Endometrial microvascular endothelial cells (primary cell): ENCODE measurements around the gene H3-3A. TPM values are rescaled to one million over a fixed set of nuclear protein-coding genes. Genes with fewer than 3 reads are reported as not detected.

Experiments
- in situ Hi-C: cut with HindIII; loops from 2 replicates; pipeline ENCODE4 v1.10.0; 2017; ENCODE audit warnings: low sequenced_read_pairs, low pct_unique_long_range_greater_than_20kb; ENCODE audit errors: inconsistent ontology term
- total RNA-seq: library from RNA; depleted of rRNA; stranded (reverse); fragments of >200 nt; gene quantifications from one replicate; pipeline ENCODE4 v1.2.3, GENCODE V29; 2015; ENCODE audit errors: inconsistent ontology term

The H3-3A gene
- total RNA-seq, 1 donor from 2014 or later = 281 TPM

- in situ Hi-C loops = loop anchor here (25.0 kb wide), 1 partner anchor 89 kb away; the partner anchor contains the start of gene SDE2
Measured at GRCh38 chr1:226076378-226076777, 13.9 kb downstream of the H3-3A start.

DNA sequence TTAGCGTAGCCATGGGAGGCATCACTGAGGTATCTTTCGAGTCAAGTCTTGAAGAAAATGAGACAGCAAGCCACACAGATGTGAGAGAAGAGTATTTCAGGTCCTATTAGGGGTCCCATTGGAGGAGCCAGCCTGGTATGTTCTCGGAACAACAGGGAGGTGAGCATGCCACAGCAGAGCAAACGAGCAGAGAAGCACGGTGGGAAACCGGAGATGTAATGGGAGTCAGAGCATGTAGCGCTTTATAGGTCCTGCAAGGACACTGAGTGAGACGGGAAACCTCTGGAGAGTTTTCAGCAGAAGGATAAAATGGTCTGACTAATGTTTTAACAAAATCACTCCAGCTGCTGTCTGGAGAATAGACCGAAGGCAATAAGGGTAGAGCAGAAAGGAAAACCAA lies 15.9 kb downstream of the H3-3A start:
- in situ Hi-C loops = loop anchor here (25.0 kb wide), 1 partner anchor 91 kb away; the partner anchor contains the start of gene SDE2

DNA sequence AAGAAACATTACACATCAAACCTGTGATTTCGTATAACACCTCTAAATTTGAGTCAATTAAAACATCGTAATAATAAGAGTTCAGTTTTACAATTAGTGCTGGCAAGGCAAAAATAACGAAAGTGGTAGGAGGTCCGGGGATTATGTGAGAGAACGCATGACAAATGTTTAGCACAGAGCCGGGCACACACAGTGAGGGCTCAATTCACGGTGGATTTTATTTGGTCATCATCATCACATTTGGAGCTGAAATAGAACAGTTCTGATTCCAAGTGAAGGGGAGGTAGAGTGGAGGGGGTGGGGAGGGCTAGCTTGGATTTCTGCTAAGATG lies 20.0 kb downstream of the H3-3A start:
- in situ Hi-C loops = loop anchor here (25.0 kb wide), 1 partner anchor 95 kb away; the partner anchor contains the start of gene SDE2

DNA sequence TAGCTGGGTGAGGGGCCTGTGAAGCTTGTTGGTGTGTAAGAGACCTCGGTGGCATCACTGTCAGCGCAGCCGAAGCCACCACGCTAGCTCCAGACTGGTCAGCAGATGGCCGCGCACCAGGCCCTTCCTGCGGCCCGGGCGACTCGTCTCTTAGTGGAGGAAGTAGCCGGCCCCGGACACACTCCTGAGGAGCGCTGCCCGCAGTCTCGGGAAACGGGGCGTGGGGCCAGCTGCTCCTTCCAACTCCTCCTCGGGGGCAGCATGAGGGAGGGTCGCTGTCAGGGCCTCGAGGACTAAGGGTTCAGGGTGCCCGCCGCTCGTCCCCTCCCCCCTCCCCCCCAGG lies 20.4 kb downstream of the H3-3A start:
- in situ Hi-C loops = loop anchor here (25.0 kb wide), 1 partner anchor 96 kb away; the partner anchor contains the start of gene SDE2

DNA sequence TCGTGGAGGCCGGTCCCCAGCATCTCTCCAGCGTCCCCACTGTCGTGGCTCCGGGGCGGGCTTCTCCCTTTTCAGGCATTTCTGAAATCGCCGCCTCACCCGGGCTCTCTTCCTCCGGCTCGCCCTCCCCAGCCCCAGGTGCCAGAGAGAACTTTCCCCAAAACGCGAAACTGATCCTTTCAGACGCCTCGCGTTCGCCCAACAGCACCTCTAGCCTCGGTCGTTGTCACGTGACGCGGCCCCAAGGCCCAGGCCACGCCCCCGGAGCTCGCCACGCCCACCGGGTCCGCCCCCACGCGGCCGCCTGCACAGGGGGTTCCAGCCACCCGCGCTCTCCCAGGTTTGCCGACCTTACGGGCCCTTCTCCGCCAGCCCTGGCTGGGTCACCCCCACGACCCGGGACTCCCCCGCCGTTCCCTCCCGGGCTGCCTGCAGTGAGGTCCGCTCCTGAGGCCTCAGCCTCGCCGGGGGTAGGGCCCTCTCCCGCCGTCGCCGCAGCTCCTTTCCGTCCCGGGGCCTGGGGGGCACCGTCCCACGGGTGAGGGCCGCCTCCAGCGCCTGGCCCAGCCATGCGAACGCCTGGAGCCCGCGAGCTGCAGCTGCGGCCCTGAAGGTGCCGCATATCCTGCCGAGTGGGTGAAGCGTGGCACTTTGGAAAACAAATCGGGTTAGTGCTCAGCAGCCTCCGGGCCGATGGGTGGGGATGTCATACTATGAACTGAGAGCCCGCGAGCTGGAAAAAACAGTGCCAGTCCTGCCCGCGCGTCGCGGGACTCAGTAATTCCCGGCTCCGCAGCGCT lies 21.0 kb downstream of the H3-3A start:
- in situ Hi-C loops = loop anchor here (25.0 kb wide), 1 partner anchor 96 kb away; the partner anchor contains the start of gene SDE2

DNA sequence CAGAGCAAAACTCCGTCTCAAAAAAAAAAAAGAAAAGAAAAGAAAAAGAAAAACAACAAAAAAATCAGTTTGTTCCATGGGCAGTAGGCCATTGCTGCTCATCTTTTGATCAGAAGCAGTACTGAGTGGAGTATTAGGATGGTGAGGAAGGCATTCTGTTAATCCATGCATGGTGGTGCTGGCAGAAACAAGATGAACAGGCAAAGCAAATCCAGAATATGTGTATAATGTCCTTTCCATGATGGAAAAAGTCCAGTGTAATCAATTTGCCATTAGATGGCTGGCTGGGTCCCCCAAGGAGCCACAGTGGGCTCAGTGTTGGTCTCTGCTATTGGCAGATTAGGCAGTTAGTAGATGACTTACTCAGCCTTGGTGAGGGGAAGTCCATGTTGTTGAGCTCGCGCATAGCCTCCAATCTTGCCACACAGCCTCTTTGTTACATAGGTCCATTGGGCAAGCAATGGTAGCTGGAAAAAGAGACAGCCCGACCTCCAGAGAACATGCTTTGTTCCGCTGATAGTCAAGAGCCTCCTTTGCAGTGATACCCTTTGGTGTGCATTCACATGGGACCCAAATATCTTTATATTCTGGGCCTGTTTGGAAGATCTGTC lies 23.3 kb downstream of the H3-3A start:
- in situ Hi-C loops = loop anchor here (25.0 kb wide), 1 partner anchor 98 kb away; the partner anchor contains the start of gene SDE2

DNA sequence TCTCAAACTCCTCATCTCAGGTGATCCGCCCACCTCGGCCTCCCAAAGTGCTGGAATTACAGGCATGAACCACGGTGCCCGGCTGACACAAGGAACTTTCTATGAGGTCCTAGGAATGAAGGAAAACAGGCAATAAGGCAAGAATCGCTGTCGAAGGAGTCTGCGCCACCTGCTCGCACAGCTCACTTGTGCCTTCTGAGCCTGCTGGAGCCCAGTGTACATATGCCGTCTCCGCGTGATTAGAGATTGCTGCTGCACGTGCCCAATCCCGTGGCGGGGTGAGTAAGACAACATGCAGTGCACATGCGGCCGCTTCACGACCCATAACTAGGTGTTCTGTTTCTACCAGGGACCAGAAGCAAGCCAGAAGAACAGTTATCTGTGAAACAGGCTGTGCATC lies 24.3 kb downstream of the H3-3A start:
- in situ Hi-C loops = loop anchor here (25.0 kb wide), 1 partner anchor 99 kb away; the partner anchor contains the start of gene SDE2

DNA sequence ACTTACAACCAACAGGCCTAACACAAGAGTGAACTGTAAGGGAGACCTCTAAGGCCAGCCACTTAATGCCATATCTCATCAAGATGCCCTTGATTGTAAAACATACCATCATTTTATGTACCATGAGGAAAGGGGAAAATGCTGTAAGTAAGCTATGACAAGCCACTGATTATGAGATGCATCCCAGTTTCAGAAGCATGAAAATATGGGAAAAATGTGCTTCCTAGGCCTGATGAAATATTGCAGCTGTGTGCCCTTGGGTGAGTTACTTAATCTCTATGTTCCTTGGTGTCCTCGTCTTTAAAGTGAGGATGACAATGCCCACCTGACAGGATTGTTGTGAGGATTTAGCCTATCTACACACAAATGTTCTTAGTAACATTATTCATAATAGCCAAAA lies 28.9 kb downstream of the H3-3A start:
- in situ Hi-C loops = loop anchor here (25.0 kb wide), 1 partner anchor 104 kb away; the partner anchor contains the start of gene SDE2

DNA sequence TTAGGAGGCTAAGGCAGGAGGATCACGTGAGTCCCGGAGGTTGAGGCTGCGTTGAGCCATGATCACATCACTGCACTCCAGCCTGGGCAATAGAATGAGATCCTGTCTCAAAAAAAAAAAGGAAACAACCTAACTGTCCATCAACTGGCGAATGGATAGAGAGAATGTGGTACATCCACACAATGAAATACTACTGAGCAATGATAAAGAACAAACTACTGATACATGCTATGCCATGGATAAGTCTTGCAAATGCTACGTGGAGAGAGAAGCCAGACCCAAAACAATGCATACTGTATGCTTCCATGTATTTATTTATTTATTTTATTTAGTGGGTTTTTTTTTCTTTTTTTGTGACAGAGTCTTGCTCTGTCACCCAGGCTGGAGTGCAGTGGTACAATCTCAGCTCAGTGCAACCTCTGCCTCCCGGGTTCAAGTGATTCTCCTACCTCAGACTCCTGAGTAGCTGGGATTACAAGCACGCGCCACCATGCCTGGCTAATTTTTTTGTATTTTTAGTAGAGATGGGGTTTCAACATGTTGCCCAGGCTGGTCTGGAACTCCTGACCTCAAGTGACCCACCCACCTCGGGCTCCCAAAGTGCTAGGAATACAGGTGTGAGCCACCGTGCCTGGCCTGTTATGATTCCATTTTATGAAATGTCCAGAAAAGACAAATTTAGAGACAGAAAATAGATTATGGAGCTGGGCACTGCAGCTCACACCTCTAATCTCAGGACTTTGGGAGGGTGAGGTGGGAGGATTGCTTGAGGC lies 29.7 kb downstream of the H3-3A start:
- in situ Hi-C loops = loop anchor here (25.0 kb wide), 1 partner anchor 105 kb away; the partner anchor contains the start of gene SDE2

DNA sequence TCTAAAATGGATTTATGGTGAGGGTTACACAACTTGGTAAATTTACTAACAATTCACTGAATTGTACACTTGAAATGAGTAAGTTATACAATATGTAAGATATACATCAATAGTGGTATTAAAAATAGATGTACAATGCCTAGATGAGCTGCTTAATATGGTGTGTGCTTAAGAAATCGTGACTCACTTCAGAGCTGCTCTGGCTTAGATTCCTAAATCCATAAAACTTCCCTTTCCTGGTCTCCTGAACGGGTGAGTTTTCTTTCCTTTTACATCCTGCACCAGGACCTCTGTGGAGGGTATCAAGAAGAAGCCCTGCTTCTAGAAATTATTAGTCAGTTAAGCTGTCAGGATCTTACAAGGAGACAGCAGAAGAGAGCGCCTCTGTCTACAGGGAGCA lies 30.4 kb downstream of the H3-3A start:
- in situ Hi-C loops = loop anchor here (25.0 kb wide), 1 partner anchor 106 kb away; the partner anchor contains the start of gene SDE2

- in situ Hi-C loops = loop anchor here (25.0 kb wide), 1 partner anchor 106 kb away; the partner anchor contains the start of gene SDE2
Measured at GRCh38 chr1:226093621-226094020, 31.1 kb downstream of the H3-3A start.

DNA sequence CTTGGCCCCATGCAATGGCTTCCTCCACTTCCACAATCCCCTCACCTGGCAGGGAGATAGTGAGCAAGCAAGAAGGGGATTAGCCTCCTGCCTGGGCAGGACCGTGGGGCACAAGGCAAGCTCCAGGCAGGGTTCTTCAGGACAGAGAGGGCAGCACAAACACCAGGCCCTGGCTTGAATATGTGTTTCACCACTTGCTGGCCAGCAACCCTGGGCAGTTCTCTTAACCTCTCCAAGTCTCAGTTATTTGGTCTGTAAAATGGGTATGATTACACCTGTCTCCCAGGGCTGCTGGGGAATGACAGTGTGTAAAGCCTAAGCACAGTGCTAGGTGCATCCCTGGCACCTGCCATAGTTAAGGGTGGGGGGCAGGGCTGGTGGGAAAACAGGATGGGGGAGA lies 31.9 kb downstream of the H3-3A start:
- in situ Hi-C loops = loop anchor here (25.0 kb wide), 1 partner anchor 107 kb away; the partner anchor contains the start of gene SDE2

- in situ Hi-C loops = loop anchor here (25.0 kb wide), 1 partner anchor 108 kb away; the partner anchor contains the start of gene SDE2
Measured at GRCh38 chr1:226095286-226095685, 32.8 kb downstream of the H3-3A start.

- in situ Hi-C loops = loop anchor here (25.0 kb wide), 1 partner anchor 111 kb away; the partner anchor contains the start of gene SDE2
Measured at GRCh38 chr1:226097866-226098625, 35.5 kb downstream of the H3-3A start.

DNA sequence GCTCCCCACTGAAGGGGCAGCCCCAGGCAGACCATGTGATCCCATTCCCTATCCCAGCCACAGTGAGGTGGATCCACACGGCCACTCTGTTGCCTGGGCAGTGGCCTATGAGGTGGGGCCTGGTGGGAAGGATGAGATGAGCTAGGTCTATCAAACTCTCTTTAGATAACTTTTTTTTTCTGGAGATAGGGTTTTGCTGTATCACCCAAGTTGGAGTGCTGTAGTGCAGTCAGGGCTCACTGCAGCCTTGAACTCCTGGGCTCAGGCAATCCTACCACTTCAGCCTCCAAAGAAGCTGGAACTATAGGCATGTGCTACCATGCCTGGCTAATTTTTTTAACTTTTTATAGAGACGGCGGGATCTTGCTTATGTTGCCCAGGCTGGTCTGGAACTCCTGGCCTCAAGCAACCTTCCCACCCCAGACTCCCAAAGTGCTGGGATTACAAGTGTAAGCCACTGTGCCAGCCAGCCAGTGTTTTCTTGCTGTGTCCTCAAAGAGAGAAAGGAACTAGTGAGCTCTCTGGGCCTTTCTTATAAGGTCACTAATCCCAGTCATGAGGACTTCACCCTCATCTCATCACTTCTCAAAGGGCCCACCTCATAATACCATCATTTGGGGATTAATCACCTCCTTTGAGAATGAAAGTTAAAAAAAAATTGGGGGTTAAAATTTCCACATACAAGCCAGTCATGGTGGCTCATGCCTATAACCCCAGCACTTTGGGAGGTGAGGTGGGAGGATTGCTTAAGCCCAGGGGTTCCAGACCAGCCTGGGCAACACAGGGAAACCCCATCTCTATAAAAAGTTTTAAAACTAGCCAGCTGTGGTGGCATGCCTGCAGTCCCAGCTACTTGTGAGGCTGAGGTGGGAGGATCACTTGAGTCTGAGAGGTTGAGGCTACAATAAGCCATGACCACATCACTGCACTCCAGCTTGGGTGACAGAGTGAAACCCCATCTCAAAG lies 36.6 kb downstream of the H3-3A start:
- in situ Hi-C loops = loop anchor here (25.0 kb wide), 1 partner anchor 112 kb away; the partner anchor contains the start of gene SDE2

DNA sequence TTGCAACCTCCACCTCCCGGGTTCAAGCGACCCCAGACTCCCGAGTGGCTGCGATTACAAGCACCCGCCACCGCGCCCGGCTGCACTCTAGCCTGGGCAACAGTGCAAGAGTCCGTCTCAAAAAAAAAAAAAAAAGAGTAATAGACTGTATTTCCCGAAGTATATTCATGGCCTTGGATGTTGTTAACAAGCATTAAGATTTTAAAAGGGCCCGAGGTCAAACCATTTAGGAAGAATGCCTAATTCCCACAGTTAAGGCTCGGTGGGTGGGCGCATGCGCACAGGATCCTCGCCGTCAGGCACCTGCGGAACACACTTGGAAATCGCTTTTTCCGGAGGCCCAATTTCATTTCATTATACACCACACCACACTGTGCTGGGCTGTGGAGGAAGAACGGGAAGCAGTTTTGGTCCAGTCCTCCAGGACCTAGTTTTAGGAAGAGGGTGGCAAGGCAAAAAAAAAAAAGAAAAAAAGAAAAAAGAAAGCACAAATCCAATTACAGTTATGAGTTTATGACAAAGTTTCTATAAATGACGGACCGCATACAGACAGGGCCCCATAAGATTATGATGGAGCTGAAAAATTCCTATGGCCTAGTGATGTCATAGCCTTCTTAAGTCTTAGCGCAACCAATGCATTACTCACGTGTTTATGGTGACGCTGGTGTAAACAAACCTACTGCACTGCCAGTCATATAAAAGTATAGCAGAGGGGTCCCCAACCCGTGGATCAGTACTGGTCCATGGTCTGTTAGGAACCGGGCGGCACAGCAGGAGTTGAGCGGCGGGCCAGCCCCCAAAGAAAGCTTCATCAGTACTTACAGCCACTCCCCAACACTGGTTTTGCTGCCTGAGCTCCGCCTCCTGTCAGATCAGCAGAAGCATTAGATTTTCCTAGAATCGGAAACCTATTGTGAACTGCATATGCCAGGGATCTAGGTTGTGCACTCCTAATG lies 38.2 kb downstream of the H3-3A start:
- in situ Hi-C loops = no loop called here
